Upper lobe of left lung (tissue), 4 donors: ENCODE data around the gene RFTN1.

ENCODE experiments used
- EP300 ChIP-seq, 4 donors: sonication (generic); formaldehyde crosslinking; IDR thresholded peaks; one replicate each; pipeline ENCODE4 v1.5.1; 2017; ENCODE audit warnings: antibody characterized with exemption in 4 of 4, control low read depth in 2 of 4
- POLR2A ChIP-seq, 4 donors: fragments of 450-650 bp; IDR thresholded peaks; one replicate each; pipeline ENCODE4 v1.5.1; 2016 to 2017; ENCODE audit warnings: antibody characterized with exemption in 4 of 4, mild to moderate bottlenecking in 2 of 4
- TF ChIP-seq, protein P1 (sequence below), 6 experiments: fragments of 450-650 bp in 4 of 6; fragments of 200-600 bp in 2 of 6; sonication (generic) in 2 of 6; IDR thresholded peaks; one replicate each; pipeline ENCODE4 v1.5.1; 2016 to 2019; ENCODE audit warnings: antibody characterized with exemption in 6 of 6

DNA sequence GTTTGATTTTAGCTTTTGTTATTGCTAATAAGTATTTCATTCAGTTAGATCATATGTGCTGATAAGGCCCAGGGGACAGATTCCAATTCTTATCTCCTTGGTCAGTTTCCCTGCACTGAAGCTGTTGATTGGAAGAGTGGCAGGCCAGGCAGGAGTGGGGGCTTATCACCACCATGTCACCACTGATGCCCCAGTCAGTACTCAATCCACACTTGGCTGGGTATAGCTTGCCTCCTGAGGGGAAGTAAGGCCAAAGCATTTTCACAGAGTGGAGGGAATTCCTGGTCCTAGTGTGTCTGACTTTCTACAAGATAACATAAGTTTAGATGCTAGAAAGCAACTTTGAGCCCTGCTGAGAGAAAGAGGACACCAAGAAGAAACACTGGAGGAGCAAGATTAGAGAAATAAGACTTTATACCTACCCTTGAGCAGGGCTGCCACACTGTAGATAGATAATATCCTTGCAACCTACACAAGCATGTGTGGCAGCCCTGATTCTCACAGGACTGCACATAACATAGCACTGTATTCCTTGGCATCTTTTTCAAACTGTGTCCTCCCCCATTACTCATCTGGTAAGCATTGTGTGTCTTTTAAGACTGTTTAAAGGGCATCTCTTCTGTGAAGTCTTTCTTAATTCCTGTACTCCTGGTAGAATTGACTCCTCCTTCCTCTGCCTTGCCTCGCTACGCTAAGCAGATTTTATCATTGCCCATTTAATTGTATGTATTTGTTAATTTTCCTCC, 224.2 kb downstream of the RFTN1 start:
- TF ChIP-seq POLR2A (IDR thresholded peaks at IDR 0.05) (no peak), EP300 (IDR thresholded peaks at IDR 0.05) (no peak)
- TF ChIP-seq, protein P1, sequence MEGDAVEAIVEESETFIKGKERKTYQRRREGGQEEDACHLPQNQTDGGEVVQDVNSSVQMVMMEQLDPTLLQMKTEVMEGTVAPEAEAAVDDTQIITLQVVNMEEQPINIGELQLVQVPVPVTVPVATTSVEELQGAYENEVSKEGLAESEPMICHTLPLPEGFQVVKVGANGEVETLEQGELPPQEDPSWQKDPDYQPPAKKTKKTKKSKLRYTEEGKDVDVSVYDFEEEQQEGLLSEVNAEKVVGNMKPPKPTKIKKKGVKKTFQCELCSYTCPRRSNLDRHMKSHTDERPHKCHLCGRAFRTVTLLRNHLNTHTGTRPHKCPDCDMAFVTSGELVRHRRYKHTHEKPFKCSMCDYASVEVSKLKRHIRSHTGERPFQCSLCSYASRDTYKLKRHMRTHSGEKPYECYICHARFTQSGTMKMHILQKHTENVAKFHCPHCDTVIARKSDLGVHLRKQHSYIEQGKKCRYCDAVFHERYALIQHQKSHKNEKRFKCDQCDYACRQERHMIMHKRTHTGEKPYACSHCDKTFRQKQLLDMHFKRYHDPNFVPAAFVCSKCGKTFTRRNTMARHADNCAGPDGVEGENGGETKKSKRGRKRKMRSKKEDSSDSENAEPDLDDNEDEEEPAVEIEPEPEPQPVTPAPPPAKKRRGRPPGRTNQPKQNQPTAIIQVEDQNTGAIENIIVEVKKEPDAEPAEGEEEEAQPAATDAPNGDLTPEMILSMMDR (IDR thresholded peaks at IDR 0.05), result no peak
